H1 (cell line): ENCODE results near the gene HMGCS2. TPM values are rescaled to one million over a fixed set of nuclear protein-coding genes. Genes with fewer than 3 reads are reported as not detected.

Experiments used
- CTCF ChIP-seq, 3 experiments: IDR thresholded peaks; 1 replicate in 2 of 3; 2 replicates in 1 of 3; pipeline versions ENCODE4 v1.5.1 to v1.6.1; 2011; ENCODE audit warnings: low read length in 3 of 3, mild to moderate bottlenecking in 3 of 3, inconsistent platforms in 2 of 3, low read depth in 1 of 3, moderate library complexity in 1 of 3; ENCODE audit not compliant: insufficient read depth in 1 of 3; ENCODE audit errors: control extremely low read depth in 1 of 3
- EZH2 ChIP-seq: fragments of 200-600 bp; sonication (generic); IDR thresholded peaks from 2 replicates; pipeline ENCODE4 v1.7.1; 2012; ENCODE audit warnings: low read depth, mild to moderate bottlenecking, moderate library complexity, low read length, inconsistent platforms; ENCODE audit not compliant: severe bottlenecking
- polyA plus RNA-seq, 7 experiments: library from polyadenylated mRNA; depleted of rRNA in 3 of 7; stranded (reverse) in 5 of 7; unstranded in 2 of 7; fragments of >200 nt in 5 of 7; fragments of 200-250 nt in 2 of 7; gene quantifications; 1 replicate in 5 of 7; 2 replicates in 1 of 7; 4 replicates in 1 of 7; pipeline versions ENCODE4 v1.2.1 to v1.2.3, GENCODE V29; 2011 to 2013; ENCODE audit warnings: missing spikeins in 2 of 7, mixed read lengths in 2 of 7
- total RNA-seq: library from RNA; stranded (reverse); fragmentation: NEBNext Ultra II Directional; extraction: Animal tissue kit (Norgen Biotek cat#: 25700); gene quantifications from 2 replicates; pipeline ENCODE4 v1.2.1, GENCODE V29; 2021

Gene HMGCS2
- total and polyA plus RNA-seq, 2 of the 8 experiments (the other 6 are each of a cell fraction or from before 2014, with no cell fraction given), result not detected

DNA sequence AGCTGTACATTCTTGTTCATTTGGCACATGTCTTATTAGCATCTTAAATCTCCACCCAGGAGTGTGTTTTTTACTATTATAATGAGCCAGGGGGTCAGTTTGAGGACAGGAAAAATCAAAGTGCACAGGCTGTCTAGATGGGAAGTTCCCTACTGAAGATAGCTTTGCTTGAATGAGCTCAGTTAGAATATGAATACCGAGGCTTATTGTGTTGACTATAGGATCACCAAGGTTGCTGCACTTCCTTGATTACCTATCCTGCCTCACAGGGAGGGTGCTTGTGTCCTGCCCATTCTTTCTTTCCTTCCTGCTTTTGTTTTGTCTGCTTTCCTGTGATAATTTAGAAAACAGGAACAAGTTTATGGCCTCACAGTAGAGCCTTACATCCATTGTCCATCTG, 40.7 kb downstream of the HMGCS2 start (continued):
- no peak for TF ChIP-seq CTCF (IDR thresholded peaks at IDR 0.05; ENCODE audit: control extremely low read depth in 1 of 3, insufficient read depth in 1 of 3, low read depth in 1 of 3, low read length in 3 of 3)
- no peak for TF ChIP-seq EZH2
- TF ChIP-seq, all 59 proteins: peak for 0
